ENCODE measurements around the gene YKT6. TPM values are rescaled to one million over a fixed set of nuclear protein-coding genes. Genes with fewer than 3 reads are reported as not detected.

The YKT6 gene
- total RNA-seq, 1 donor from 2014 or later, result 178 TPM

GRCh38 chr7:44259547-44260457, 59.0 kb downstream of the YKT6 start:
- H3K9me3 Mint-ChIP-seq (ENCODE audit: unreplicated experiment), result peaks cover 6% of the 10 kb centered on the region
- H3K36me3 Mint-ChIP-seq (ENCODE audit: unreplicated experiment), result peaks cover 1% of the 10 kb centered on the region
- peaks cover 49% of the 10 kb centered on the region for H3K4me1 Mint-ChIP-seq (ENCODE audit: low read depth, unreplicated experiment)
- peaks cover 16% of the 10 kb centered on the region for H3K27me3 Mint-ChIP-seq (ENCODE audit: unreplicated experiment)
- no peak for TF ChIP-seq CTCF (IDR thresholded peaks at IDR 0.05; ENCODE audit: partially characterized antibody, unreplicated experiment)
- DNase-seq, result no peak
- H3K4me3 Mint-ChIP-seq (ENCODE audit: unreplicated experiment), result no peak overlapping the region
- H3K27ac Mint-ChIP-seq (ENCODE audit: unreplicated experiment), result peak overlapping the region; percentile 76

GRCh38 chr7:44261240-44261639, 60.5 kb downstream of the YKT6 start:
- Mint-ChIP-seq H3K4me3 (ENCODE audit: unreplicated experiment) (no peak overlapping the region), H3K4me1 (ENCODE audit: low read depth, unreplicated experiment) (peaks cover 60% of the 10 kb centered on the region), H3K36me3 (ENCODE audit: unreplicated experiment) (no peaks in the 10 kb centered on the region), H3K9me3 (ENCODE audit: unreplicated experiment) (peaks cover 6% of the 10 kb centered on the region), H3K27ac (ENCODE audit: unreplicated experiment) (no peak overlapping the region), H3K27me3 (ENCODE audit: unreplicated experiment) (peaks cover 9% of the 10 kb centered on the region)
- no peak for DNase-seq
- TF ChIP-seq CTCF (IDR thresholded peaks at IDR 0.05; ENCODE audit: partially characterized antibody, unreplicated experiment), result no peak

GRCh38 chr7:44262031-44262430, 61.3 kb downstream of the YKT6 start:
- Mint-ChIP-seq H3K36me3 (ENCODE audit: unreplicated experiment) (no peaks in the 10 kb centered on the region), H3K4me1 (ENCODE audit: low read depth, unreplicated experiment) (peaks cover 61% of the 10 kb centered on the region), H3K27me3 (ENCODE audit: unreplicated experiment) (peaks cover 9% of the 10 kb centered on the region), H3K4me3 (ENCODE audit: unreplicated experiment) (no peak overlapping the region), H3K27ac (ENCODE audit: unreplicated experiment) (no peak overlapping the region), H3K9me3 (ENCODE audit: unreplicated experiment) (peaks cover 6% of the 10 kb centered on the region)
- DNase-seq, result no peak
- no peak for TF ChIP-seq CTCF (IDR thresholded peaks at IDR 0.05; ENCODE audit: partially characterized antibody, unreplicated experiment)

GRCh38 chr7:44263326-44264082, 62.7 kb downstream of the YKT6 start:
- Mint-ChIP-seq H3K27me3 (ENCODE audit: unreplicated experiment) (peaks cover 4% of the 10 kb centered on the region), H3K27ac (ENCODE audit: unreplicated experiment) (peak overlapping the region; percentile 55), H3K4me3 (ENCODE audit: unreplicated experiment) (peak overlapping the region; percentile 49), H3K36me3 (ENCODE audit: unreplicated experiment) (no peaks in the 10 kb centered on the region), H3K9me3 (ENCODE audit: unreplicated experiment) (peaks cover 9% of the 10 kb centered on the region), H3K4me1 (ENCODE audit: low read depth, unreplicated experiment) (peaks cover 64% of the 10 kb centered on the region)
- no peak for DNase-seq
- no peak for TF ChIP-seq CTCF (IDR thresholded peaks at IDR 0.05; ENCODE audit: partially characterized antibody, unreplicated experiment)

Other genes starting within 250 kb of the YKT6 start
- gene SPDYE1, start 203.1 kb upstream of the YKT6 start, total RNA-seq (ENCODE audit: unreplicated experiment), result not detected
- gene DBNL, start 156.3 kb upstream of the YKT6 start, total RNA-seq (ENCODE audit: unreplicated experiment), result 154 TPM
- gene PGAM2, start 135.4 kb upstream of the YKT6 start, total RNA-seq (ENCODE audit: unreplicated experiment), result 13.3 TPM
- gene POLM, start 118.4 kb upstream of the YKT6 start, total RNA-seq (ENCODE audit: unreplicated experiment), result 28.8 TPM
- 35.4 TPM for gene AEBP1, start 96.6 kb upstream of the YKT6 start, total RNA-seq (ENCODE audit: unreplicated experiment)
- gene POLD2, start 77.4 kb upstream of the YKT6 start, total RNA-seq (ENCODE audit: unreplicated experiment), result 71.2 TPM
- gene MYL7, start 59.6 kb upstream of the YKT6 start, total RNA-seq (ENCODE audit: unreplicated experiment), result 7.6 TPM
- gene GCK, start 11.5 kb upstream of the YKT6 start, total RNA-seq (ENCODE audit: unreplicated experiment), result 43.9 TPM
- 55.1 TPM for gene CAMK2B, start 124.6 kb downstream of the YKT6 start, total RNA-seq (ENCODE audit: unreplicated experiment)

Measured in glutamatergic neuron (in vitro differentiated cells).